Transverse colon (tissue), 4 donors: Measurements from ENCODE around the gene ZNF407.

Experiments
- CTCF ChIP-seq, 5 experiments: fragments of 200-600 bp in 3 of 5; fragments of 450-650 bp in 2 of 5; sonication (generic) in 3 of 5; IDR thresholded peaks; 1 replicate in 2 of 5; 2 replicates in 3 of 5; pipeline ENCODE4 v1.5.1; 2016 to 2017; ENCODE audit warnings: antibody characterized with exemption in 5 of 5, inconsistent platforms in 3 of 5, mild to moderate bottlenecking in 2 of 5, moderate library complexity in 1 of 5
- EP300 ChIP-seq: sonication (generic); formaldehyde crosslinking; IDR thresholded peaks from one replicate; pipeline ENCODE4 v1.6.1; 2017; ENCODE audit warnings: antibody characterized with exemption, low read depth
- POLR2A ChIP-seq: fragments of 450-650 bp; IDR thresholded peaks from one replicate; pipeline ENCODE4 v1.6.1; 2016; ENCODE audit warnings: antibody characterized with exemption, mild to moderate bottlenecking, moderate library complexity
- POLR2AphosphoS5 ChIP-seq, 3 donors: sonication (generic); formaldehyde crosslinking; IDR thresholded peaks; one replicate each; pipeline ENCODE4 v1.6.1; 2016; ENCODE audit warnings: antibody characterized with exemption in 3 of 3

GRCh38 chr18:75047240-75047961 lies 449.7 kb downstream of the ZNF407 start:
- no peak for TF ChIP-seq EP300
- TF ChIP-seq CTCF (IDR thresholded peaks at IDR 0.05): no peak
- TF ChIP-seq POLR2A: no peak
- no peak for TF ChIP-seq POLR2AphosphoS5 (IDR thresholded peaks at IDR 0.05)
